GM10248 (cell line): Measurements from ENCODE around the gene MYH6.

ENCODE experiments used
- CTCF ChIA-PET: fragments of 300-600 bp; sonication (Branson Sonifier 250); formaldehyde crosslinking; extraction: SDS; loops from one replicate; lab custom pipeline; 2021; ENCODE audit warnings: antibody characterized with exemption; lab: Yijun Ruan, JAX
- POLR2A ChIA-PET: fragments of 350-650 bp; sonication (Branson Sonifier 250); formaldehyde crosslinking; extraction: SDS; loops from one replicate; lab custom pipeline; 2020; ENCODE audit warnings: antibody characterized with exemption; lab: Yijun Ruan, JAX
- DNase-seq: peaks from one replicate; pipeline ENCODE4 v3.0.0; 2012; ENCODE audit errors: extremely low spot score
- CTCF ChIP-seq: IDR thresholded peaks from 2 replicates; pipeline ENCODE4 v1.5.1; 2012; ENCODE audit warnings: mild to moderate bottlenecking, low read depth; ENCODE audit errors: extremely low read depth, missing control alignments, control extremely low read depth

The MYH6 gene

GRCh38 chr14:23375527-23376251 lies 32.4 kb downstream of the MYH6 start:
- POLR2A ChIA-PET, result no interaction called here
- TF ChIP-seq CTCF, result no peak

GRCh38 chr14:23373041-23373440 lies 35.0 kb downstream of the MYH6 start:
- POLR2A ChIA-PET, result no interaction called here
- TF ChIP-seq CTCF, result no peak
- CTCF ChIA-PET, result interaction anchor here (0.7 to 2.3 kb wide), 2 partner anchors 11 to 252 kb away, joined by 3 to 5 read pairs; no protein-coding TSS in a partner anchor

More at GRCh38 chr14:23375527-23376251, 32.4 kb downstream of the MYH6 start:
- CTCF ChIA-PET, result interaction anchor here (1.1 to 2.3 kb wide), 2 partner anchors 13 to 255 kb away, joined by 3 to 5 read pairs; no protein-coding TSS in a partner anchor
- no peak for DNase-seq

GRCh38 chr14:23372509-23372908 lies 35.6 kb downstream of the MYH6 start, which contains the start of gene IL25:
IL25 (plus strand) TSS chr14:23372809.
- ChIA-PET CTCF (interaction anchor here (0.7 to 5.8 kb wide), 3 partner anchors 7 to 11 kb away, joined by 3 to 42 read pairs (median 3); no protein-coding TSS in a partner anchor), POLR2A (no interaction called here)
- no peak for DNase-seq
- TF ChIP-seq CTCF, result no peak

More at GRCh38 chr14:23373041-23373440, 35.0 kb downstream of the MYH6 start:
- no peak for DNase-seq

GRCh38 chr14:23371865-23372264 lies 36.2 kb downstream of the MYH6 start:
- ChIA-PET POLR2A (no interaction called here), CTCF (interaction anchor here (0.9 to 5.8 kb wide), 2 partner anchors 8 to 10 kb away, joined by 3 to 42 read pairs; no protein-coding TSS in a partner anchor)
- no peak for TF ChIP-seq CTCF
- no peak for DNase-seq

GRCh38 chr14:23370221-23370620 lies 37.9 kb downstream of the MYH6 start:
- ChIA-PET POLR2A (no interaction called here), CTCF (interaction anchor here (1.2 to 5.8 kb wide), 4 partner anchors 9 to 249 kb away, joined by 3 to 42 read pairs (median 3); partner anchors contain the start of gene PABPN1)
- TF ChIP-seq CTCF, result no peak
- DNase-seq, result no peak

GRCh38 chr14:23366426-23366921 lies 41.6 kb downstream of the MYH6 start:
- no peak for TF ChIP-seq CTCF
- ChIA-PET CTCF (interaction anchor here (1.3 kb wide), 1 partner anchor 21 kb away, joined by 3 read pairs; no protein-coding TSS in a partner anchor), POLR2A (no interaction called here)
- no peak for DNase-seq
